CD14-positive monocyte (primary cell): ENCODE results near the gene GFI1B. TPM values are rescaled to one million over a fixed set of nuclear protein-coding genes. Genes with fewer than 3 reads are reported as not detected.
A peak's percentile ranks its signal among the peaks of the same experiment; 100 is the strongest.

Experiments
- DNase-seq, 3 donors: peaks; one replicate each; pipeline ENCODE4 v3.0.0-alpha.2; 2011 to 2022
- H2AFZ ChIP-seq: 2 replicates; pipeline ENCODE4 v1.6.0; 2012; ENCODE audit warnings: mild to moderate bottlenecking, low read depth, low read length, inconsistent platforms; ENCODE audit not compliant: insufficient read depth, poor library complexity, severe bottlenecking
- H3K27ac ChIP-seq, 2 donors: 1 replicate in 1 of 2; 2 replicates in 1 of 2; pipeline ENCODE4 v1.5.1; 2012 to 2013; ENCODE audit warnings: low read length in 2 of 2, control low read depth in 1 of 2, inconsistent platforms in 1 of 2, low read depth in 1 of 2, mild to moderate bottlenecking in 1 of 2
- H3K27me3 ChIP-seq, 2 donors: one replicate each; pipeline versions ENCODE4 v1.6.0 to v1.6.1; 2011 to 2013; ENCODE audit warnings: low read length in 2 of 2; ENCODE audit not compliant: control insufficient read depth in 2 of 2, insufficient read depth in 2 of 2
- H3K36me3 ChIP-seq, 2 donors: replicated peaks in 1 of 2; 1 replicate in 1 of 2; 2 replicates in 1 of 2; pipeline versions ENCODE4 v1.5.1 to v1.6.1; 2012 to 2013; ENCODE audit warnings: low read length in 2 of 2, control low read depth in 1 of 2, inconsistent platforms in 1 of 2, mild to moderate bottlenecking in 1 of 2; ENCODE audit not compliant: insufficient read depth in 2 of 2, control insufficient read depth in 1 of 2
- H3K4me1 ChIP-seq, 2 donors: 1 replicate in 1 of 2; 2 replicates in 1 of 2; pipeline versions ENCODE4 v1.5.1 to v1.6.1; 2012 to 2013; ENCODE audit warnings: low read length in 2 of 2, control low read depth in 1 of 2, inconsistent platforms in 1 of 2, mild to moderate bottlenecking in 1 of 2, moderate library complexity in 1 of 2; ENCODE audit not compliant: insufficient read depth in 2 of 2, control insufficient read depth in 1 of 2
- H3K4me2 ChIP-seq: replicated peaks from 2 replicates; pipeline ENCODE3; 2012; ENCODE audit warnings: low read length, moderate library complexity, mild to moderate bottlenecking; ENCODE audit not compliant: poor library complexity, severe bottlenecking; ENCODE audit errors: extremely low read depth
- H3K4me3 ChIP-seq, 3 experiments: fragments of 200-600 bp in 1 of 3; sonication (generic) in 1 of 3; replicated peaks in 1 of 3; 1 replicate in 2 of 3; 2 replicates in 1 of 3; pipeline ENCODE4 v1.5.1; 2011 to 2013; ENCODE audit warnings: low read length in 3 of 3, mild to moderate bottlenecking in 3 of 3, control low read depth in 2 of 3, low read depth in 2 of 3, inconsistent platforms in 1 of 3, moderate library complexity in 1 of 3
- H3K79me2 ChIP-seq: 2 replicates; pipeline ENCODE4 v1.6.0; 2012; ENCODE audit warnings: mild to moderate bottlenecking, control low read depth, inconsistent platforms, low read length, moderate library complexity; ENCODE audit not compliant: insufficient read depth
- H3K9ac ChIP-seq: 2 replicates; pipeline ENCODE4 v1.6.0; 2017; ENCODE audit warnings: low read length, mild to moderate bottlenecking; ENCODE audit not compliant: insufficient read depth, poor library complexity, severe bottlenecking
- H3K9me3 ChIP-seq, 2 donors: replicated peaks in 1 of 2; 1 replicate in 1 of 2; 2 replicates in 1 of 2; pipeline versions ENCODE4 v1.5.1 to v1.6.1; 2012 to 2013; ENCODE audit warnings: low read length in 2 of 2, control low read depth in 1 of 2; ENCODE audit not compliant: control insufficient read depth in 1 of 2, insufficient read depth in 1 of 2
- H4K20me1 ChIP-seq: 2 replicates; pipeline ENCODE4 v1.6.0; 2012; ENCODE audit warnings: mild to moderate bottlenecking, low read length, control low read depth, moderate library complexity; ENCODE audit not compliant: insufficient read depth
- H3K27ac Mint-ChIP-seq, 7 donors: one replicate each; pipeline ENCODE4 v1.8.0; 2020; ENCODE audit warnings: mild to moderate bottlenecking in 7 of 7, mixed read lengths in 7 of 7, moderate library complexity in 6 of 7, inconsistent platforms in 2 of 7
- H3K27me3 Mint-ChIP-seq, 3 donors: one replicate each; pipeline ENCODE4 v1.8.0; 2021 to 2022; ENCODE audit warnings: low read depth in 3 of 3, mild to moderate bottlenecking in 3 of 3, mixed read lengths in 3 of 3, moderate library complexity in 3 of 3, inconsistent platforms in 1 of 3
- H3K36me3 Mint-ChIP-seq, 2 donors: one replicate each; pipeline ENCODE4 v1.8.0; 2020; ENCODE audit warnings: mixed read lengths in 2 of 2, inconsistent platforms in 1 of 2, mild to moderate bottlenecking in 1 of 2
- H3K4me1 Mint-ChIP-seq: one replicate; pipeline ENCODE4 v1.8.0; 2020; ENCODE audit warnings: mild to moderate bottlenecking, mixed read lengths
- H3K4me3 Mint-ChIP-seq, 2 donors: one replicate each; pipeline ENCODE4 v1.8.0; 2020; ENCODE audit warnings: mild to moderate bottlenecking in 2 of 2, mixed read lengths in 2 of 2, moderate library complexity in 1 of 2
- H3K9me3 Mint-ChIP-seq, 7 donors: one replicate each; pipeline ENCODE4 v1.8.0; 2020 to 2022; ENCODE audit warnings: mixed read lengths in 7 of 7, mild to moderate bottlenecking in 6 of 7, moderate library complexity in 6 of 7, inconsistent platforms in 2 of 7
- CTCF ChIP-seq: fragments of 200-600 bp; IDR thresholded peaks from one replicate; pipeline ENCODE4 v1.8.0; 2022; ENCODE audit warnings: antibody characterized with exemption, mild to moderate bottlenecking
- WGBS: methylation state at CpG from one replicate; pipeline ENCODE4 v1.1.5; 2013; ENCODE audit warnings: missing lambda C conversion rate; ENCODE audit not compliant: insufficient coverage; 5-methylcytosine and 5-hydroxymethylcytosine counted together
- intact Hi-C, 2 donors: fragments of 100-400 bp; cut with micrococcal nuclease; formaldehyde crosslinking; loops; one replicate each; pipeline versions ENCODE4 v1.15.0 to v1.15.1; 2023
- polyA plus RNA-seq, 3 donors: library from polyadenylated mRNA; depleted of rRNA in 1 of 3; unstranded in 2 of 3; stranded (reverse) in 1 of 3; fragments of 300-500 nt in 2 of 3; fragments of >200 nt in 1 of 3; fragmentation: Illumina TruSeq in 2 of 3; gene quantifications; 1 replicate in 2 of 3; 2 replicates in 1 of 3; pipeline ENCODE4 v1.2.3, GENCODE V29; 2012 to 2021

GFI1B gene
- polyA plus RNA-seq, 3 donors, result 0.06 to 0.39 (median 0.21) TPM

GRCh38 chr9:133003071-133003461 lies 24.6 kb downstream of the GFI1B start:
- Mint-ChIP-seq H3K36me3 (no peaks in the 10 kb centered on the region), H3K27me3 (peaks cover 10 to 17% (median 14%) of the 10 kb centered on the region in 3 donors), H3K4me3 (no peak overlapping the region), H3K9me3 (peaks cover 0 to 4% (median 0%) of the 10 kb centered on the region in 7 donors), H3K4me1 (peaks cover 19% of the 10 kb centered on the region), H3K27ac (peak overlapping the region in 2 of 7 donors; percentile 41 to 54)
- WGBS, result 3% methylated on average over 13 of the region's 13 CpGs
- Histone ChIP-seq H3K4me2 (no peak overlapping the region), H3K9me3 (no peaks in the 10 kb centered on the region), H3K27ac (no peak overlapping the region), H3K36me3 (no peaks in the 10 kb centered on the region), H3K9ac (no peak overlapping the region), H4K20me1 (no peaks in the 10 kb centered on the region), H3K27me3 (peaks cover 0 to 9% of the 10 kb centered on the region in 2 donors), H2AFZ (no peak overlapping the region), H3K4me3 (no peak overlapping the region), H3K4me1 (peaks cover 19 to 28% of the 10 kb centered on the region in 2 donors), H3K79me2 (no peaks in the 10 kb centered on the region)
- intact Hi-C loops, result no loop called here
- TF ChIP-seq CTCF, result no peak
- no peak for DNase-seq

- Histone ChIP-seq H3K9me3 (no peaks in the 10 kb centered on the region), H4K20me1 (no peaks in the 10 kb centered on the region), H3K79me2 (no peaks in the 10 kb centered on the region), H3K27ac (no peak overlapping the region), H3K4me2 (no peak overlapping the region), H3K4me3 (no peak overlapping the region), H3K36me3 (no peaks in the 10 kb centered on the region), H3K4me1 (peaks cover 19 to 28% of the 10 kb centered on the region in 2 donors), H3K9ac (no peak overlapping the region), H2AFZ (peak overlapping the region; percentile 72), H3K27me3 (peaks cover 0 to 9% of the 10 kb centered on the region in 2 donors)
- H3K36me3 Mint-ChIP-seq, result no peaks in the 10 kb centered on the region
- no peak for DNase-seq
- H3K27ac Mint-ChIP-seq, result no peak overlapping the region
- no peak overlapping the region for H3K4me3 Mint-ChIP-seq
- intact Hi-C loops, result no loop called here
- WGBS, result 2% methylated on average over 9 of the region's 9 CpGs
- H3K4me1 Mint-ChIP-seq, result peaks cover 19% of the 10 kb centered on the region
- peaks cover 10 to 17% (median 11%) of the 10 kb centered on the region in 3 donors for H3K27me3 Mint-ChIP-seq
- H3K9me3 Mint-ChIP-seq, result peaks cover 0 to 4% (median 0%) of the 10 kb centered on the region in 7 donors
- TF ChIP-seq CTCF, result no peak
Observed at GRCh38 chr9:133003671-133004090, 25.2 kb downstream of the GFI1B start.
